HEK293 (cell line): Measurements from ENCODE around the gene UBXN11.

Experiments used
- TF ChIP-seq, protein P1 (sequence below): fragments of 450-650 bp; formaldehyde crosslinking; IDR thresholded peaks from 2 replicates; pipeline ENCODE4 v1.5.1; 2016; ENCODE audit warnings: missing biosample characterization, missing genetic modification characterization
- TF ChIP-seq, protein P2 (sequence below): sonication (generic); formaldehyde crosslinking; IDR thresholded peaks from 2 replicates; pipeline ENCODE4 v1.8.1; 2022; ENCODE audit warnings: mild to moderate bottlenecking, moderate library complexity, missing genetic modification reagents
- TF ChIP-seq, protein P3 (sequence below): fragments of 450-650 bp; formaldehyde crosslinking; IDR thresholded peaks from 2 replicates; pipeline ENCODE4 v1.5.1; 2016; ENCODE audit warnings: missing biosample characterization, missing genetic modification characterization

DNA sequence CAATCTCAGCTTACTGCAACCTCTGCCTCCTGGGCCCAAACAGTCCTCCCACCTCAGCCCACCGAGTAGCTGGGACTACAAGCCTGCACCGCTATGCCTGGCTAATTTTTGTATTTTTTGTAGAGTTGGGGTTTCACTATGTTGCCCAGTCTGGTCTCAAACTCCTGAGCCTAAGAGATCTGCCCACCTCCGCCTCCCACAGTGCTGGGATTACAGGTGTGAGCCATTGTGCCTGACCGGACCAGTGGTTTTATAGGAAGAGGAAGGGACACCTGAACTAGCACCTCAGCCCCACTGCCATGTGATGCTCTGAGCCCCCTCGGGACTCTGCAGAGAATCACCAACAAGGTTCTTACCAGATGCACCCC, 43.4 kb upstream of the UBXN11 start:
- TF ChIP-seq, protein P1, sequence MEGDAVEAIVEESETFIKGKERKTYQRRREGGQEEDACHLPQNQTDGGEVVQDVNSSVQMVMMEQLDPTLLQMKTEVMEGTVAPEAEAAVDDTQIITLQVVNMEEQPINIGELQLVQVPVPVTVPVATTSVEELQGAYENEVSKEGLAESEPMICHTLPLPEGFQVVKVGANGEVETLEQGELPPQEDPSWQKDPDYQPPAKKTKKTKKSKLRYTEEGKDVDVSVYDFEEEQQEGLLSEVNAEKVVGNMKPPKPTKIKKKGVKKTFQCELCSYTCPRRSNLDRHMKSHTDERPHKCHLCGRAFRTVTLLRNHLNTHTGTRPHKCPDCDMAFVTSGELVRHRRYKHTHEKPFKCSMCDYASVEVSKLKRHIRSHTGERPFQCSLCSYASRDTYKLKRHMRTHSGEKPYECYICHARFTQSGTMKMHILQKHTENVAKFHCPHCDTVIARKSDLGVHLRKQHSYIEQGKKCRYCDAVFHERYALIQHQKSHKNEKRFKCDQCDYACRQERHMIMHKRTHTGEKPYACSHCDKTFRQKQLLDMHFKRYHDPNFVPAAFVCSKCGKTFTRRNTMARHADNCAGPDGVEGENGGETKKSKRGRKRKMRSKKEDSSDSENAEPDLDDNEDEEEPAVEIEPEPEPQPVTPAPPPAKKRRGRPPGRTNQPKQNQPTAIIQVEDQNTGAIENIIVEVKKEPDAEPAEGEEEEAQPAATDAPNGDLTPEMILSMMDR (tag by site-specific recombination) = no peak
- TF ChIP-seq, protein P2, sequence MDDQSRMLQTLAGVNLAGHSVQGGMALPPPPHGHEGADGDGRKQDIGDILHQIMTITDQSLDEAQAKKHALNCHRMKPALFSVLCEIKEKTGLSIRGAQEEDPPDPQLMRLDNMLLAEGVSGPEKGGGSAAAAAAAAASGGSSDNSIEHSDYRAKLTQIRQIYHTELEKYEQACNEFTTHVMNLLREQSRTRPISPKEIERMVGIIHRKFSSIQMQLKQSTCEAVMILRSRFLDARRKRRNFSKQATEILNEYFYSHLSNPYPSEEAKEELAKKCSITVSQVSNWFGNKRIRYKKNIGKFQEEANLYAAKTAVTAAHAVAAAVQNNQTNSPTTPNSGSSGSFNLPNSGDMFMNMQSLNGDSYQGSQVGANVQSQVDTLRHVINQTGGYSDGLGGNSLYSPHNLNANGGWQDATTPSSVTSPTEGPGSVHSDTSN (CRISPR knock-in tag) = no peak
- TF ChIP-seq, protein P3, sequence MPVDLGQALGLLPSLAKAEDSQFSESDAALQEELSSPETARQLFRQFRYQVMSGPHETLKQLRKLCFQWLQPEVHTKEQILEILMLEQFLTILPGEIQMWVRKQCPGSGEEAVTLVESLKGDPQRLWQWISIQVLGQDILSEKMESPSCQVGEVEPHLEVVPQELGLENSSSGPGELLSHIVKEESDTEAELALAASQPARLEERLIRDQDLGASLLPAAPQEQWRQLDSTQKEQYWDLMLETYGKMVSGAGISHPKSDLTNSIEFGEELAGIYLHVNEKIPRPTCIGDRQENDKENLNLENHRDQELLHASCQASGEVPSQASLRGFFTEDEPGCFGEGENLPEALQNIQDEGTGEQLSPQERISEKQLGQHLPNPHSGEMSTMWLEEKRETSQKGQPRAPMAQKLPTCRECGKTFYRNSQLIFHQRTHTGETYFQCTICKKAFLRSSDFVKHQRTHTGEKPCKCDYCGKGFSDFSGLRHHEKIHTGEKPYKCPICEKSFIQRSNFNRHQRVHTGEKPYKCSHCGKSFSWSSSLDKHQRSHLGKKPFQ (tag by site-specific recombination) = no peak
